Measurements from ENCODE around the gene CYP2W1. TPM values are rescaled to one million over a fixed set of nuclear protein-coding genes. Genes with fewer than 3 reads are reported as not detected.
"Not testable (repeated sequence)": the region's sequence is repeated elsewhere in the genome, so short reads cannot be mapped to it uniquely, and the experiment has no call there.

Gene CYP2W1
- total RNA-seq, 1 experiment from 2014 or later: not detected

GRCh38 chr7:1032536-1033181 is 49.7 kb downstream of the CYP2W1 start (continued):
- TF ChIP-seq CEBPB (IDR thresholded peaks at IDR 0.05; ENCODE audit: low read depth) (no peak), CBX3 (IDR thresholded peaks at IDR 0.05; ENCODE audit: low read depth) (no peak), POLR2AphosphoS5 (IDR thresholded peaks at IDR 0.05; ENCODE audit: low read depth, low read length) (no peak), EGR1 (IDR thresholded peaks at IDR 0.05; ENCODE audit: low read depth) (no peak), ZNF274 (IDR thresholded peaks at IDR 0.05; ENCODE audit: low read depth, low read length) (no peak), RAD21 (IDR thresholded peaks at IDR 0.05; ENCODE audit: low read depth) (no peak), EZH2 (IDR thresholded peaks at IDR 0.05) (no peak), ELF1 (IDR thresholded peaks at IDR 0.05; ENCODE audit: borderline replicate concordance, low read depth) (no peak), YY1 (IDR thresholded peaks at IDR 0.05; ENCODE audit: extremely low read depth, insufficient replicate concordance, low read depth, low read length) (no peak)

- Histone ChIP-seq H2AFZ (ENCODE audit: low read depth, low read length, poor library complexity, severe bottlenecking) (no peak overlapping the region), H3K27ac (ENCODE audit: low read depth, low read length) (no peak overlapping the region), H3K4me2 (ENCODE audit: low read length) (no peak overlapping the region), H3K79me2 (ENCODE audit: insufficient read depth, low read length) (peaks cover 4% of the 10 kb centered on the region; the same call in 1 of the 2 replicates), H4K20me1 (ENCODE audit: insufficient read depth) (no peaks in the 10 kb centered on the region), H3K27me3 (ENCODE audit: insufficient read depth, low read length) (no peaks in the 10 kb centered on the region), H3K9me2 (ENCODE audit: insufficient read depth) (no peaks in the 10 kb centered on the region), H3K4me3 (replicated peaks in 1 of 2; ENCODE audit: low read depth in 1 of 2, low read length in 2 of 2) (no peak overlapping the region), H3K4me1 (ENCODE audit: control insufficient read depth in 1 of 2, insufficient read depth in 2 of 2, low read length in 2 of 2) (peaks cover 8 to 13% of the 10 kb centered on the region in 2 experiments), H3K36me3 (ENCODE audit: control insufficient read depth in 1 of 2, insufficient read depth in 2 of 2, low read length in 2 of 2) (peaks cover 0 to 4% of the 10 kb centered on the region in 2 experiments; a peak in 1 of 4 replicates), H3K9ac (ENCODE audit: low read length) (no peak overlapping the region), H3K9me3 (ENCODE audit: control insufficient read depth in 1 of 2, insufficient read depth in 1 of 2, low read depth in 1 of 2, low read length in 2 of 2) (peaks cover 0 to 5% of the 10 kb centered on the region in 2 experiments; a peak in 1 of 4 replicates)
- DNase-seq (ENCODE audit: low read depth, low spot score) (no peak), ATAC-seq (no peak)
- ChIA-PET POLR2A (no interaction called here), RAD21 (ENCODE audit: low non-redundant PET in 1 of 2, low total read pairs in 2 of 2, uncharacterized antibody in 2 of 2, unreplicated experiment in 2 of 2) (no interaction called here), CTCF (no interaction called here)
- BruUV-seq (replicated peaks): no TSS peak
- TF ChIP-seq SIN3A (IDR thresholded peaks at IDR 0.05; ENCODE audit: low read depth) (no peak), ZFX (IDR thresholded peaks at IDR 0.05) (no peak), EZH2phosphoT487 (IDR thresholded peaks at IDR 0.05; ENCODE audit: borderline replicate concordance) (no peak), CBX3 (IDR thresholded peaks at IDR 0.05; ENCODE audit: low read depth) (no peak), POLR2AphosphoS5 (IDR thresholded peaks at IDR 0.05; ENCODE audit: low read depth, low read length) (no peak)
- intact Hi-C loops (cut with micrococcal nuclease): no loop called here
These were observed 50.7 kb downstream of the CYP2W1 start for GRCh38 chr7:1033546-1034145.

- H2AFZ ChIP-seq (ENCODE audit: low read depth, low read length, poor library complexity, severe bottlenecking); RAD21 ChIA-PET (ENCODE audit: low non-redundant PET in 1 of 2, low total read pairs in 2 of 2, uncharacterized antibody in 2 of 2, unreplicated experiment in 2 of 2); DNase-seq (ENCODE audit: low read depth, low spot score); H3K27ac ChIP-seq (ENCODE audit: low read depth, low read length); BruUV-seq (replicated peaks); POLR2A ChIA-PET; H3K9ac ChIP-seq (ENCODE audit: low read length); H3K79me2 ChIP-seq (ENCODE audit: insufficient read depth, low read length); H4K20me1 ChIP-seq (ENCODE audit: insufficient read depth); intact Hi-C loops (cut with micrococcal nuclease); H3K9me3 ChIP-seq (ENCODE audit: control insufficient read depth in 1 of 2, insufficient read depth in 1 of 2, low read depth in 1 of 2, low read length in 2 of 2); ATAC-seq; H3K4me1 ChIP-seq (ENCODE audit: control insufficient read depth in 1 of 2, insufficient read depth in 2 of 2, low read length in 2 of 2); H3K9me2 ChIP-seq (ENCODE audit: insufficient read depth); H3K27me3 ChIP-seq (ENCODE audit: insufficient read depth, low read length); H3K4me3 ChIP-seq (replicated peaks in 1 of 2; ENCODE audit: low read depth in 1 of 2, low read length in 2 of 2); H3K36me3 ChIP-seq (ENCODE audit: control insufficient read depth in 1 of 2, insufficient read depth in 2 of 2, low read length in 2 of 2); H3K4me2 ChIP-seq (ENCODE audit: low read length): not testable (repeated sequence)
- CTCF ChIA-PET: interaction anchor here (0.8 kb wide), 1 partner anchor 31 kb away, joined by 3 read pairs; no protein-coding TSS in a partner anchor
These were observed 51.8 kb downstream of the CYP2W1 start for GRCh38 chr7:1034769-1035168.

- RAD21 ChIA-PET (ENCODE audit: low non-redundant PET in 1 of 2, low total read pairs in 2 of 2, uncharacterized antibody in 2 of 2, unreplicated experiment in 2 of 2); intact Hi-C loops (cut with micrococcal nuclease): not testable (repeated sequence)
These were observed 53.4 kb downstream of the CYP2W1 start for GRCh38 chr7:1036164-1036928.

More at GRCh38 chr7:1036164-1036928, 53.4 kb downstream of the CYP2W1 start:
- CTCF ChIA-PET; H3K4me3 ChIP-seq (replicated peaks in 1 of 2; ENCODE audit: low read depth in 1 of 2, low read length in 2 of 2); H3K9ac ChIP-seq (ENCODE audit: low read length); H3K27ac ChIP-seq (ENCODE audit: low read depth, low read length); H2AFZ ChIP-seq (ENCODE audit: low read depth, low read length, poor library complexity, severe bottlenecking); H3K36me3 ChIP-seq (ENCODE audit: control insufficient read depth in 1 of 2, insufficient read depth in 2 of 2, low read length in 2 of 2); BruUV-seq (replicated peaks); H3K9me3 ChIP-seq (ENCODE audit: control insufficient read depth in 1 of 2, insufficient read depth in 1 of 2, low read depth in 1 of 2, low read length in 2 of 2); H3K27me3 ChIP-seq (ENCODE audit: insufficient read depth, low read length); H4K20me1 ChIP-seq (ENCODE audit: insufficient read depth); H3K79me2 ChIP-seq (ENCODE audit: insufficient read depth, low read length); POLR2A ChIA-PET; H3K9me2 ChIP-seq (ENCODE audit: insufficient read depth); H3K4me1 ChIP-seq (ENCODE audit: control insufficient read depth in 1 of 2, insufficient read depth in 2 of 2, low read length in 2 of 2); H3K4me2 ChIP-seq (ENCODE audit: low read length); ATAC-seq; DNase-seq (ENCODE audit: low read depth, low spot score): not testable (repeated sequence)
